WTC11 (cell line): ENCODE data around the gene ATXN10. TPM values are rescaled to one million over a fixed set of nuclear protein-coding genes. Genes with fewer than 3 reads are reported as not detected.

Experiments
- ATAC-seq: fragments of 200-7000 bp; cut with Tn5 transposase; 2 replicates; pipeline ENCODE4 v1.10.0; 2021; ENCODE audit warnings: mild to moderate bottlenecking, moderate library complexity
- CTCF ChIA-PET: fragments of 300-600 bp; sonication (Branson Sonifier 250); formaldehyde crosslinking; loops from one replicate; lab custom pipeline; 2021; ENCODE audit warnings: antibody characterized with exemption; lab: Charles Lee
- POLR2A ChIA-PET: fragments of 350-600 bp; sonication (Branson Sonifier 250); formaldehyde crosslinking; loops from one replicate; lab custom pipeline; 2021; ENCODE audit warnings: antibody characterized with exemption; lab: Charles Lee
- DNase-seq: peaks from one replicate; pipeline ENCODE4 v3.0.0; 2021; ENCODE audit warnings: low spot score
- H3K27ac Mint-ChIP-seq: 2 replicates; pipeline ENCODE4 v1.8.0; 2021; ENCODE audit warnings: mixed read lengths
- H3K27me3 Mint-ChIP-seq: 2 replicates; pipeline ENCODE4 v1.8.0; 2021; ENCODE audit warnings: low read depth, mild to moderate bottlenecking, moderate library complexity, mixed read lengths
- H3K36me3 Mint-ChIP-seq: 2 replicates; pipeline ENCODE4 v1.8.0; 2021; ENCODE audit warnings: mixed read lengths
- H3K4me1 Mint-ChIP-seq: 2 replicates; pipeline ENCODE4 v1.8.0; 2022; ENCODE audit warnings: mixed read lengths
- H3K4me3 Mint-ChIP-seq: 2 replicates; pipeline ENCODE4 v1.8.0; 2021; ENCODE audit warnings: mild to moderate bottlenecking, moderate library complexity, mixed read lengths
- H3K9me3 Mint-ChIP-seq: 2 replicates; pipeline ENCODE4 v1.8.0; 2021; ENCODE audit warnings: mixed read lengths
- ARID4B ChIP-seq: sonication (generic); formaldehyde crosslinking; IDR thresholded peaks from 2 replicates; pipeline ENCODE4 v1.8.0; 2023; ENCODE audit warnings: missing genetic modification reagents, mild to moderate bottlenecking, borderline replicate concordance
- EMX1 ChIP-seq: fragments of 250-450 bp; sonication (Bioruptor Pico); IDR thresholded peaks from 2 replicates; pipeline ENCODE4 v1.8.0; 2021; ENCODE audit warnings: mild to moderate bottlenecking
- ESRRA ChIP-seq: sonication (generic); formaldehyde crosslinking; IDR thresholded peaks from 2 replicates; pipeline ENCODE4 v1.8.1; 2022; ENCODE audit warnings: mild to moderate bottlenecking, missing genetic modification reagents, borderline replicate concordance
- GTF2I ChIP-seq: fragments of 250-450 bp; sonication (Bioruptor Pico); conservative IDR thresholded peaks from 2 replicates; pipeline ENCODE4 v1.4.0; 2021; ENCODE audit warnings: mild to moderate bottlenecking
- IRF1 ChIP-seq: sonication (generic); formaldehyde crosslinking; IDR thresholded peaks from 2 replicates; pipeline ENCODE4 v1.8.0; 2023; ENCODE audit warnings: missing genetic modification reagents
- JUN ChIP-seq: sonication (generic); formaldehyde crosslinking; IDR thresholded peaks from 2 replicates; pipeline ENCODE4 v1.8.0; 2023; ENCODE audit warnings: mild to moderate bottlenecking, missing genetic modification reagents
- KAT7 ChIP-seq: sonication (generic); formaldehyde crosslinking; IDR thresholded peaks from 2 replicates; pipeline ENCODE4 v1.8.1; 2023; ENCODE audit warnings: missing genetic modification reagents, mild to moderate bottlenecking, borderline replicate concordance
- MLX ChIP-seq: sonication (generic); formaldehyde crosslinking; IDR thresholded peaks from 2 replicates; pipeline ENCODE4 v1.8.1; 2023; ENCODE audit warnings: mild to moderate bottlenecking, missing genetic modification reagents, moderate library complexity
- NR3C1 ChIP-seq: sonication (generic); formaldehyde crosslinking; conservative IDR thresholded peaks from 2 replicates; pipeline ENCODE4 v1.8.1; 2023; ENCODE audit warnings: low read depth, mild to moderate bottlenecking, missing genetic modification reagents
- PRRX2 ChIP-seq: fragments of 250-450 bp; sonication (Bioruptor Pico); IDR thresholded peaks from 2 replicates; pipeline ENCODE4 v1.8.0; 2021; ENCODE audit warnings: mild to moderate bottlenecking
- RELA ChIP-seq: sonication (generic); formaldehyde crosslinking; IDR thresholded peaks from 2 replicates; pipeline ENCODE4 v1.8.1; 2022; ENCODE audit warnings: missing genetic modification reagents, mild to moderate bottlenecking, borderline replicate concordance
- SMAD3 ChIP-seq: sonication (generic); formaldehyde crosslinking; IDR thresholded peaks from 2 replicates; pipeline ENCODE4 v1.8.0; 2022; ENCODE audit warnings: missing genetic modification reagents, mild to moderate bottlenecking, borderline replicate concordance
- SMAD4 ChIP-seq: sonication (generic); formaldehyde crosslinking; IDR thresholded peaks from 2 replicates; pipeline ENCODE4 v1.8.0; 2022; ENCODE audit warnings: mild to moderate bottlenecking, missing genetic modification reagents
- ZBTB43 ChIP-seq: sonication (generic); formaldehyde crosslinking; IDR thresholded peaks from 2 replicates; pipeline ENCODE4 v1.8.1; 2023; ENCODE audit warnings: mild to moderate bottlenecking, missing genetic modification reagents
- ZNF263 ChIP-seq: sonication (generic); formaldehyde crosslinking; IDR thresholded peaks from 2 replicates; pipeline ENCODE4 v1.8.1; 2022; ENCODE audit warnings: low read depth, mild to moderate bottlenecking, moderate library complexity, missing genetic modification reagents
- total RNA-seq: library from RNA; stranded (reverse); gene quantifications from 3 replicates; pipeline ENCODE4 v1.2.3, GENCODE V29; 2021
- TF ChIP-seq, protein P1 (sequence below): fragments of 250-450 bp; sonication (Bioruptor Pico); IDR thresholded peaks from 2 replicates; pipeline ENCODE4 v2.1.2; 2022; ENCODE audit warnings: mild to moderate bottlenecking, moderate library complexity
- TF ChIP-seq, protein P2 (sequence below): fragments of 250-450 bp; sonication (Bioruptor Pico); conservative IDR thresholded peaks from 2 replicates; pipeline ENCODE4 v1.9.0; 2021; ENCODE audit warnings: mild to moderate bottlenecking
- TF ChIP-seq, protein P3 (sequence below): sonication (generic); formaldehyde crosslinking; IDR thresholded peaks from 2 replicates; pipeline ENCODE4 v1.8.1; 2022; ENCODE audit warnings: mild to moderate bottlenecking, missing genetic modification reagents, moderate library complexity, borderline replicate concordance
- TF ChIP-seq, protein P4 (sequence below): fragments of 200-600 bp; IDR thresholded peaks from 2 replicates; pipeline ENCODE4 v1.8.0; 2022; ENCODE audit warnings: antibody characterized with exemption

Gene ATXN10
- total RNA-seq, 1 experiment from 2014 or later, result 185 TPM

DNA sequence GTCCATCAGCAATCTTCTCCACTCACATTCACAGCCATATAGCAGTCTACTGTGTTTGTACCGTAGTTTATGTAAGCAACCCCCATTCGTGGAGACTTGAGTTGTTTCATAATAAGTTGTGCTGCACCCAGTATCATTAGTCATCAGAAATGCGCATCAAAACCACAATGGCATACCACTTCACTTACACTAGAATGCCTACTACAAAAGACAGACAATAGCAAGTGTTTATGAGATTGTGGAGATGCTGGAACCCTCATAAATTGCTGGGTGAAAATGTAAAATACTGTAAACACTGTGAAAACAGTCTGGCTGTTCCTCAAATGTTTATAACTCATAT lies 133.3 kb downstream of the ATXN10 start:
- CTCF ChIA-PET, result no interaction called here
- Mint-ChIP-seq H3K4me1 (peaks cover 4% of the 10 kb centered on the region), H3K27ac (no peak overlapping the region; the same call in 1 of the 2 replicates), H3K9me3 (no peaks in the 10 kb centered on the region), H3K36me3 (peaks cover 10% of the 10 kb centered on the region; the same call in 1 of the 2 replicates), H3K27me3 (no peaks in the 10 kb centered on the region), H3K4me3 (no peak overlapping the region)
- POLR2A ChIA-PET, result no interaction called here
- ATAC-seq (no peak), DNase-seq (no peak)
- TF ChIP-seq GTF2I, result no peak
- no peak for TF ChIP-seq RELA (CRISPR knock-in tag)
- TF ChIP-seq, protein P1, sequence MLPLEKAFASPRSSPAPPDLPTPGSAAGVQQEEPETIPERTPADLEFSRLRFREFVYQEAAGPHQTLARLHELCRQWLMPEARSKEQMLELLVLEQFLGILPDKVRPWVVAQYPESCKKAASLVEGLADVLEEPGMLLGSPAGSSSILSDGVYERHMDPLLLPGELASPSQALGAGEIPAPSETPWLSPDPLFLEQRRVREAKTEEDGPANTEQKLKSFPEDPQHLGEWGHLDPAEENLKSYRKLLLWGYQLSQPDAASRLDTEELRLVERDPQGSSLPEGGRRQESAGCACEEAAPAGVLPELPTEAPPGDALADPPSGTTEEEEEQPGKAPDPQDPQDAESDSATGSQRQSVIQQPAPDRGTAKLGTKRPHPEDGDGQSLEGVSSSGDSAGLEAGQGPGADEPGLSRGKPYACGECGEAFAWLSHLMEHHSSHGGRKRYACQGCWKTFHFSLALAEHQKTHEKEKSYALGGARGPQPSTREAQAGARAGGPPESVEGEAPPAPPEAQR (CRISPR knock-in tag), result no peak
- no peak for TF ChIP-seq MLX (CRISPR knock-in tag)
- no peak for TF ChIP-seq EMX1
- no peak for TF ChIP-seq ARID4B (CRISPR knock-in tag)
- TF ChIP-seq, protein P2, sequence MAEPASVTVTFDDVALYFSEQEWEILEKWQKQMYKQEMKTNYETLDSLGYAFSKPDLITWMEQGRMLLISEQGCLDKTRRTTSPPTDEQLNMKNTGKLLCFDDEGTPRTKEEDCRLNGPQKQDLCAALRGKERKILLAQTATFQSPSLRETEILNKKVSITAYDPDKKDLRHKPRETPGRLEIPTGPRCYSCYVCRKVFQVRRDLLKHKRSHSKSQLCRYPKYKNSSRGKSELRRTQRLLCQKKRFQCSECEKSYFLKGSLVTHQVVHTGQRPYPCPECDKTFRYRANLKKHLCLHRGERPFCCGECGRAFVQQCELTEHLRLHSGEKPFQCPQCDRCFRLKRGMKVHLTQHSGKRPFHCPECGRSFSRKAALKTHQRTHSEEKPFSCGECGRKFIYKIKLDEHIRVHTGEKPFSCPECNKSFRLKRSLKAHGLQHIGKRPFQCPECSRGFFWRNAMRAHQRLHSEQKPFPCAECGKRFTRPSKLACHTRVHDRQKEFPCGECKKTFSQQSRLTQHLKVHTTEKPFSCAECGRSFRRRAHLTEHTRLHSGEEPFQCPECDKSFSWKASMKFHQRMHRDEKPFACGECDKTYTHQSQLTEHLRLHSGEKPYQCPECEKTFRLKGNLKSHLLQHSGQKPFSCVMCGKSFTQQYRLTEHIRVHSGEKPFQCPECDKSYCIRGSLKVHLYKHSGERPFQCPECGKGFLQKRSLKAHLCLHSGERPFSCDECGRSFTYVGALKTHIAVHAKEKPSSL (CRISPR knock-in tag), result no peak
- no peak for TF ChIP-seq SMAD3
- no peak for TF ChIP-seq KAT7 (CRISPR knock-in tag)
- no peak for TF ChIP-seq ZNF263 (CRISPR knock-in tag)
- TF ChIP-seq IRF1, result no peak
- no peak for TF ChIP-seq SMAD4 (CRISPR knock-in tag)
- no peak for TF ChIP-seq ESRRA (CRISPR knock-in tag)
- TF ChIP-seq JUN (CRISPR knock-in tag), result no peak
- TF ChIP-seq NR3C1 (CRISPR knock-in tag), result no peak
- TF ChIP-seq, protein P3, sequence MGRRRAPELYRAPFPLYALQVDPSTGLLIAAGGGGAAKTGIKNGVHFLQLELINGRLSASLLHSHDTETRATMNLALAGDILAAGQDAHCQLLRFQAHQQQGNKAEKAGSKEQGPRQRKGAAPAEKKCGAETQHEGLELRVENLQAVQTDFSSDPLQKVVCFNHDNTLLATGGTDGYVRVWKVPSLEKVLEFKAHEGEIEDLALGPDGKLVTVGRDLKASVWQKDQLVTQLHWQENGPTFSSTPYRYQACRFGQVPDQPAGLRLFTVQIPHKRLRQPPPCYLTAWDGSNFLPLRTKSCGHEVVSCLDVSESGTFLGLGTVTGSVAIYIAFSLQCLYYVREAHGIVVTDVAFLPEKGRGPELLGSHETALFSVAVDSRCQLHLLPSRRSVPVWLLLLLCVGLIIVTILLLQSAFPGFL (CRISPR knock-in tag), result no peak
- TF ChIP-seq, protein P4, sequence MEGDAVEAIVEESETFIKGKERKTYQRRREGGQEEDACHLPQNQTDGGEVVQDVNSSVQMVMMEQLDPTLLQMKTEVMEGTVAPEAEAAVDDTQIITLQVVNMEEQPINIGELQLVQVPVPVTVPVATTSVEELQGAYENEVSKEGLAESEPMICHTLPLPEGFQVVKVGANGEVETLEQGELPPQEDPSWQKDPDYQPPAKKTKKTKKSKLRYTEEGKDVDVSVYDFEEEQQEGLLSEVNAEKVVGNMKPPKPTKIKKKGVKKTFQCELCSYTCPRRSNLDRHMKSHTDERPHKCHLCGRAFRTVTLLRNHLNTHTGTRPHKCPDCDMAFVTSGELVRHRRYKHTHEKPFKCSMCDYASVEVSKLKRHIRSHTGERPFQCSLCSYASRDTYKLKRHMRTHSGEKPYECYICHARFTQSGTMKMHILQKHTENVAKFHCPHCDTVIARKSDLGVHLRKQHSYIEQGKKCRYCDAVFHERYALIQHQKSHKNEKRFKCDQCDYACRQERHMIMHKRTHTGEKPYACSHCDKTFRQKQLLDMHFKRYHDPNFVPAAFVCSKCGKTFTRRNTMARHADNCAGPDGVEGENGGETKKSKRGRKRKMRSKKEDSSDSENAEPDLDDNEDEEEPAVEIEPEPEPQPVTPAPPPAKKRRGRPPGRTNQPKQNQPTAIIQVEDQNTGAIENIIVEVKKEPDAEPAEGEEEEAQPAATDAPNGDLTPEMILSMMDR, result no peak
- TF ChIP-seq PRRX2 (CRISPR knock-in tag), result no peak
- TF ChIP-seq ZBTB43 (CRISPR knock-in tag), result no peak
